HEK293 (cell line): ENCODE results near the gene MSI1.

Source experiments
- CTCF ChIA-PET: fragments of 350-600 bp; formaldehyde crosslinking; extraction: SDS; loops from one replicate; lab custom pipeline; 2021; ENCODE audit warnings: antibody characterized with exemption; lab: Yijun Ruan, JAX
- POLR2A ChIA-PET: fragments of 300-600 bp; formaldehyde crosslinking; extraction: SDS; loops from one replicate; lab custom pipeline; 2020; ENCODE audit warnings: antibody characterized with exemption, inconsistent platforms; lab: Yijun Ruan, JAX
- H3K27ac ChIP-seq: fragments of 200-500 bp; sonication (Bioruptor generic); 2 replicates; pipeline ENCODE4 v1.5.1; 2014; ENCODE audit warnings: low read depth, low read length, control low read depth, inconsistent platforms; ENCODE audit errors: extremely low read depth
- H3K36me3 ChIP-seq, 2 experiments: fragments of 200-500 bp in 1 of 2; sonication (Bioruptor generic) in 1 of 2; 1 replicate in 1 of 2; 2 replicates in 1 of 2; pipeline ENCODE4 v1.5.1; 2014 to 2017; ENCODE audit warnings: inconsistent platforms in 2 of 2, low read length in 2 of 2; ENCODE audit not compliant: control insufficient read depth in 2 of 2, insufficient read depth in 1 of 2
- H3K4me1 ChIP-seq: fragments of 200-500 bp; sonication (Bioruptor generic); 2 replicates; pipeline ENCODE4 v1.5.1; 2014; ENCODE audit warnings: mild to moderate bottlenecking, low read length, inconsistent platforms; ENCODE audit not compliant: control insufficient read depth, insufficient read depth
- H3K4me3 ChIP-seq: 2 replicates; pipeline ENCODE4 v1.5.1; 2011; ENCODE audit warnings: low read depth, mild to moderate bottlenecking, control low read depth, low read length, moderate library complexity
- H3K9me3 ChIP-seq: fragments of 200-500 bp; sonication (Bioruptor generic); 2 replicates; pipeline ENCODE4 v1.5.1; 2014; ENCODE audit warnings: low read depth, low read length, inconsistent platforms; ENCODE audit not compliant: control insufficient read depth, insufficient read depth
- SALL2 ChIP-seq: fragments of 450-650 bp; formaldehyde crosslinking; IDR thresholded peaks from 2 replicates; pipeline ENCODE4 v1.5.0; 2017; ENCODE audit warnings: missing biosample characterization, mild to moderate bottlenecking, missing genetic modification characterization, borderline replicate concordance
- TRIM28 ChIP-seq: IDR thresholded peaks from 2 replicates; pipeline ENCODE4 v1.6.1; 2011; ENCODE audit warnings: low read length, control low read depth, borderline replicate concordance
- ZBTB48 ChIP-seq: fragments of 450-650 bp; formaldehyde crosslinking; IDR thresholded peaks from 2 replicates; pipeline ENCODE4 v1.5.1; 2016; ENCODE audit warnings: missing biosample characterization, missing genetic modification characterization
- ZBTB8A ChIP-seq: fragments of 450-650 bp; formaldehyde crosslinking; IDR thresholded peaks from 2 replicates; pipeline ENCODE4 v1.5.1; 2016; ENCODE audit warnings: missing biosample characterization, missing genetic modification characterization
- ZNF223 ChIP-seq: fragments of 450-650 bp; formaldehyde crosslinking; IDR thresholded peaks from 2 replicates; pipeline ENCODE4 v1.5.1; 2016; ENCODE audit warnings: missing biosample characterization, missing genetic modification characterization
- ZNF302 ChIP-seq: fragments of 450-650 bp; formaldehyde crosslinking; IDR thresholded peaks from 2 replicates; pipeline ENCODE4 v1.5.1; 2016; ENCODE audit warnings: missing biosample characterization, missing genetic modification characterization, low read depth
- ZNF366 ChIP-seq: fragments of 450-650 bp; formaldehyde crosslinking; conservative IDR thresholded peaks from 2 replicates; pipeline ENCODE4 v1.5.1; 2016; ENCODE audit warnings: missing biosample characterization, missing genetic modification characterization
- ZNF394 ChIP-seq: fragments of 450-650 bp; formaldehyde crosslinking; IDR thresholded peaks from 2 replicates; pipeline ENCODE4 v1.5.1; 2016; ENCODE audit warnings: missing biosample characterization, missing genetic modification characterization, mild to moderate bottlenecking, moderate library complexity, borderline replicate concordance
- ZNF623 ChIP-seq: fragments of 450-650 bp; formaldehyde crosslinking; IDR thresholded peaks from 2 replicates; pipeline ENCODE4 v1.5.1; 2016; ENCODE audit warnings: missing biosample characterization, missing genetic modification characterization
- ZNF768 ChIP-seq: fragments of 450-650 bp; formaldehyde crosslinking; IDR thresholded peaks from 2 replicates; pipeline ENCODE4 v1.5.1; 2018; ENCODE audit warnings: missing biosample characterization, mild to moderate bottlenecking, missing genetic modification characterization
- TF ChIP-seq, protein P1 (sequence below): fragments of 450-650 bp; formaldehyde crosslinking; IDR thresholded peaks from 2 replicates; pipeline ENCODE4 v1.5.1; 2017; ENCODE audit warnings: missing biosample characterization, missing genetic modification characterization
- TF ChIP-seq, protein P2 (sequence below): fragments of 450-650 bp; formaldehyde crosslinking; optimal IDR thresholded peaks from 2 replicates; pipeline ENCODE3; 2016; ENCODE audit warnings: missing biosample characterization, mild to moderate bottlenecking, missing genetic modification characterization
- TF ChIP-seq, protein P3 (sequence below): fragments of 450-650 bp; formaldehyde crosslinking; IDR thresholded peaks from 2 replicates; pipeline ENCODE4 v1.5.1; 2016; ENCODE audit warnings: missing biosample characterization, missing genetic modification characterization
- TF ChIP-seq, protein P4 (sequence below): fragments of 450-650 bp; formaldehyde crosslinking; IDR thresholded peaks from 2 replicates; pipeline ENCODE4 v1.5.1; 2016; ENCODE audit warnings: missing biosample characterization, missing genetic modification characterization
- TF ChIP-seq, protein P5 (sequence below): fragments of 450-650 bp; formaldehyde crosslinking; IDR thresholded peaks from 2 replicates; pipeline ENCODE4 v1.5.1; 2016; ENCODE audit warnings: missing biosample characterization, missing genetic modification characterization
- TF ChIP-seq, protein P6 (sequence below): fragments of 450-650 bp; formaldehyde crosslinking; IDR thresholded peaks from 2 replicates; pipeline ENCODE4 v1.5.0; 2017; ENCODE audit warnings: missing biosample characterization, missing genetic modification characterization, borderline replicate concordance

Gene MSI1

GRCh38 chr12:120368789-120369602 is at the start of gene MSI1:
Gene MSI1, minus strand, starts transcription at chr12:120369164. Its CDS starts 73 bp downstream, at chr12:120369091.
- Histone ChIP-seq H3K4me3 (peak within 1 kb of the TSS; percentile 61), H3K9me3 (no peaks in the 10 kb centered on the region), H3K36me3 (peaks cover 0 to 33% of the 10 kb centered on the region in 2 experiments; a peak in 2 of 3 replicates), H3K4me1 (0 out of 2 replicates have a peak, but pooled peaks cover 2% of the 10 kb centered on the region), H3K27ac (peak within 1 kb of the TSS; percentile 78; the same call in 1 of the 2 replicates)
- TF ChIP-seq SALL2: no peak
- TF ChIP-seq ZBTB8A (tag by site-specific recombination): peak; percentile 36; the same call in 1 of the 2 replicates
- TF ChIP-seq, protein P1, sequence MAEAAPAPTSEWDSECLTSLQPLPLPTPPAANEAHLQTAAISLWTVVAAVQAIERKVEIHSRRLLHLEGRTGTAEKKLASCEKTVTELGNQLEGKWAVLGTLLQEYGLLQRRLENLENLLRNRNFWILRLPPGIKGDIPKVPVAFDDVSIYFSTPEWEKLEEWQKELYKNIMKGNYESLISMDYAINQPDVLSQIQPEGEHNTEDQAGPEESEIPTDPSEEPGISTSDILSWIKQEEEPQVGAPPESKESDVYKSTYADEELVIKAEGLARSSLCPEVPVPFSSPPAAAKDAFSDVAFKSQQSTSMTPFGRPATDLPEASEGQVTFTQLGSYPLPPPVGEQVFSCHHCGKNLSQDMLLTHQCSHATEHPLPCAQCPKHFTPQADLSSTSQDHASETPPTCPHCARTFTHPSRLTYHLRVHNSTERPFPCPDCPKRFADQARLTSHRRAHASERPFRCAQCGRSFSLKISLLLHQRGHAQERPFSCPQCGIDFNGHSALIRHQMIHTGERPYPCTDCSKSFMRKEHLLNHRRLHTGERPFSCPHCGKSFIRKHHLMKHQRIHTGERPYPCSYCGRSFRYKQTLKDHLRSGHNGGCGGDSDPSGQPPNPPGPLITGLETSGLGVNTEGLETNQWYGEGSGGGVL (tag by site-specific recombination): peak; percentile 37; the same call in 1 of the 2 replicates
- TF ChIP-seq, protein P2, sequence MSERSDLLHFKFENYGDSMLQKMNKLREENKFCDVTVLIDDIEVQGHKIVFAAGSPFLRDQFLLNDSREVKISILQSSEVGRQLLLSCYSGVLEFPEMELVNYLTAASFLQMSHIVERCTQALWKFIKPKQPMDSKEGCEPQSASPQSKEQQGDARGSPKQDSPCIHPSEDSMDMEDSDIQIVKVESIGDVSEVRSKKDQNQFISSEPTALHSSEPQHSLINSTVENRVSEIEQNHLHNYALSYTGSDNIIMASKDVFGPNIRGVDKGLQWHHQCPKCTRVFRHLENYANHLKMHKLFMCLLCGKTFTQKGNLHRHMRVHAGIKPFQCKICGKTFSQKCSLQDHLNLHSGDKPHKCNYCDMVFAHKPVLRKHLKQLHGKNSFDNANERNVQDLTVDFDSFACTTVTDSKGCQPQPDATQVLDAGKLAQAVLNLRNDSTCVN (tag by site-specific recombination): peak; percentile 29
- POLR2A ChIA-PET: interaction anchor here (0.6 to 2.1 kb wide), 3 partner anchors 8 to 69 kb away, joined by 3 to 8 read pairs (median 4); partner anchors contain the start of gene COX6A1
- CTCF ChIA-PET: interaction anchor here (0.6 to 5.0 kb wide), 3 partner anchors 13 to 807 kb away, joined by 3 to 66 read pairs (median 4); no protein-coding TSS in a partner anchor

- ChIA-PET POLR2A (no interaction called here), CTCF (interaction anchor here (1.9 to 4.7 kb wide), 2 partner anchors 12 to 51 kb away, joined by 8 to 32 read pairs; no protein-coding TSS in a partner anchor)
- H3K4me1 ChIP-seq: 0 out of 2 replicates have a peak, but pooled peaks cover 3% of the 10 kb centered on the region
- TF ChIP-seq, protein P3, sequence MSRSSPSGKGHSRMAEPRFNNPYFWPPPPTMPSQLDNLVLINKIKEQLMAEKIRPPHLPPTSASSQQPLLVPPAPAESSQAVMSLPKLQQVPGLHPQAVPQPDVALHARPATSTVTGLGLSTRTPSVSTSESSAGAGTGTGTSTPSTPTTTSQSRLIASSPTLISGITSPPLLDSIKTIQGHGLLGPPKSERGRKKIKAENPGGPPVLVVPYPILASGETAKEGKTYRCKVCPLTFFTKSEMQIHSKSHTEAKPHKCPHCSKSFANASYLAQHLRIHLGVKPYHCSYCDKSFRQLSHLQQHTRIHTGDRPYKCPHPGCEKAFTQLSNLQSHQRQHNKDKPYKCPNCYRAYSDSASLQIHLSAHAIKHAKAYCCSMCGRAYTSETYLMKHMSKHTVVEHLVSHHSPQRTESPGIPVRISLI (tag by site-specific recombination): no peak
- TF ChIP-seq ZBTB48: no peak
- peak; percentile 70; the same call in 1 of the 2 replicates for TF ChIP-seq ZNF768 (tag by site-specific recombination)
- no peak overlapping the region for H3K4me3 ChIP-seq
- no peaks in the 10 kb centered on the region for H3K9me3 ChIP-seq
- no peak overlapping the region for H3K27ac ChIP-seq
- H3K36me3 ChIP-seq: no peaks in the 10 kb centered on the region
These were observed 49.1 kb upstream of the MSI1 start for GRCh38 chr12:120417917-120418580.

GRCh38 chr12:120416490-120417216 is 47.7 kb upstream of the MSI1 start:
- H3K27ac ChIP-seq: no peak overlapping the region
- ChIA-PET CTCF (interaction anchor here (0.6 to 1.1 kb wide), 3 partner anchors 15 to 189 kb away, joined by 3 to 4 read pairs (median 3); no protein-coding TSS in a partner anchor), POLR2A (interaction anchor here (0.6 kb wide), 1 partner anchor 29 kb away, joined by 3 read pairs; no protein-coding TSS in a partner anchor)
- H3K4me1 ChIP-seq: 0 out of 2 replicates have a peak, but pooled peaks cover 3% of the 10 kb centered on the region
- H3K9me3 ChIP-seq: no peaks in the 10 kb centered on the region
- no peak overlapping the region for H3K4me3 ChIP-seq
- no peaks in the 10 kb centered on the region for H3K36me3 ChIP-seq
- TF ChIP-seq, protein P4, sequence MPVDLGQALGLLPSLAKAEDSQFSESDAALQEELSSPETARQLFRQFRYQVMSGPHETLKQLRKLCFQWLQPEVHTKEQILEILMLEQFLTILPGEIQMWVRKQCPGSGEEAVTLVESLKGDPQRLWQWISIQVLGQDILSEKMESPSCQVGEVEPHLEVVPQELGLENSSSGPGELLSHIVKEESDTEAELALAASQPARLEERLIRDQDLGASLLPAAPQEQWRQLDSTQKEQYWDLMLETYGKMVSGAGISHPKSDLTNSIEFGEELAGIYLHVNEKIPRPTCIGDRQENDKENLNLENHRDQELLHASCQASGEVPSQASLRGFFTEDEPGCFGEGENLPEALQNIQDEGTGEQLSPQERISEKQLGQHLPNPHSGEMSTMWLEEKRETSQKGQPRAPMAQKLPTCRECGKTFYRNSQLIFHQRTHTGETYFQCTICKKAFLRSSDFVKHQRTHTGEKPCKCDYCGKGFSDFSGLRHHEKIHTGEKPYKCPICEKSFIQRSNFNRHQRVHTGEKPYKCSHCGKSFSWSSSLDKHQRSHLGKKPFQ (tag by site-specific recombination): no peak
- TF ChIP-seq, protein P5, sequence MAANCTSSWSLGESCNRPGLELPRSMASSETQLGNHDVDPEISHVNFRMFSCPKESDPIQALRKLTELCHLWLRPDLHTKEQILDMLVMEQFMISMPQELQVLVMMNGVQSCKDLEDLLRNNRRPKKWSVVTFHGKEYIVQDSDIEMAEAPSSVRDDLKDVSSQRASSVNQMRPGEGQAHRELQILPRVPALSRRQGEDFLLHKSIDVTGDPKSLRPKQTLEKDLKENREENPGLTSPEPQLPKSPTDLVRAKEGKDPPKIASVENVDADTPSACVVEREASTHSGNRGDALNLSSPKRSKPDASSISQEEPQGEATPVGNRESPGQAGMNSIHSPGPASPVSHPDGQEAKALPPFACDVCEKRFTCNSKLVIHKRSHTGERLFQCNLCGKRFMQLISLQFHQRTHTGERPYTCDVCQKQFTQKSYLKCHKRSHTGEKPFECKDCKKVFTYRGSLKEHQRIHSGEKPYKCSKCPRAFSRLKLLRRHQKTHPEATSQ (tag by site-specific recombination): no peak
- no peak for TF ChIP-seq ZNF623 (tag by site-specific recombination)
- TF ChIP-seq ZNF223 (tag by site-specific recombination): no peak
- TF ChIP-seq ZNF366 (tag by site-specific recombination): no peak
- no peak for TF ChIP-seq ZNF394 (tag by site-specific recombination)
- TF ChIP-seq, protein P6, sequence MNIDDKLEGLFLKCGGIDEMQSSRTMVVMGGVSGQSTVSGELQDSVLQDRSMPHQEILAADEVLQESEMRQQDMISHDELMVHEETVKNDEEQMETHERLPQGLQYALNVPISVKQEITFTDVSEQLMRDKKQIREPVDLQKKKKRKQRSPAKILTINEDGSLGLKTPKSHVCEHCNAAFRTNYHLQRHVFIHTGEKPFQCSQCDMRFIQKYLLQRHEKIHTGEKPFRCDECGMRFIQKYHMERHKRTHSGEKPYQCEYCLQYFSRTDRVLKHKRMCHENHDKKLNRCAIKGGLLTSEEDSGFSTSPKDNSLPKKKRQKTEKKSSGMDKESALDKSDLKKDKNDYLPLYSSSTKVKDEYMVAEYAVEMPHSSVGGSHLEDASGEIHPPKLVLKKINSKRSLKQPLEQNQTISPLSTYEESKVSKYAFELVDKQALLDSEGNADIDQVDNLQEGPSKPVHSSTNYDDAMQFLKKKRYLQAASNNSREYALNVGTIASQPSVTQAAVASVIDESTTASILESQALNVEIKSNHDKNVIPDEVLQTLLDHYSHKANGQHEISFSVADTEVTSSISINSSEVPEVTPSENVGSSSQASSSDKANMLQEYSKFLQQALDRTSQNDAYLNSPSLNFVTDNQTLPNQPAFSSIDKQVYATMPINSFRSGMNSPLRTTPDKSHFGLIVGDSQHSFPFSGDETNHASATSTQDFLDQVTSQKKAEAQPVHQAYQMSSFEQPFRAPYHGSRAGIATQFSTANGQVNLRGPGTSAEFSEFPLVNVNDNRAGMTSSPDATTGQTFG (tag by site-specific recombination): no peak
- no peak for TF ChIP-seq ZNF302
- TF ChIP-seq TRIM28: no peak
